SK-N-SH (cell line): ENCODE measurements around the gene ZBTB16. TPM values are rescaled to one million over a fixed set of nuclear protein-coding genes. Genes with fewer than 3 reads are reported as not detected.

Experiments
- CTCF ChIA-PET: fragments of 300-600, 350-600 bp; formaldehyde crosslinking; extraction: SDS; loops from one replicate; lab custom pipeline; 2021; lab: Yijun Ruan, JAX
- POLR2A ChIA-PET: fragments of 350-600 bp; sonication (Branson Sonifier 250); formaldehyde crosslinking; extraction: SDS; loops from one replicate; lab custom pipeline; 2020; ENCODE audit warnings: antibody characterized with exemption, inconsistent platforms; lab: Yijun Ruan, JAX
- DNase-seq: peaks from one replicate; pipeline ENCODE4 v3.0.0; 2012
- H2AFZ ChIP-seq: fragments of 200-600 bp; sonication (generic); 2 replicates; pipeline ENCODE4 v1.8.1; 2016; ENCODE audit warnings: antibody characterized with exemption, mild to moderate bottlenecking, low read depth
- H3F3A ChIP-seq: fragments of 200-600 bp; sonication (generic); replicated peaks from 2 replicates; pipeline ENCODE3; 2016; ENCODE audit warnings: antibody characterized with exemption, mild to moderate bottlenecking; ENCODE audit not compliant: insufficient read depth
- H3K27ac ChIP-seq, 2 experiments: fragments of 200-500 bp in 1 of 2; fragments of 200-600 bp in 1 of 2; sonication (Bioruptor generic) in 1 of 2; sonication (generic), shearing (Covaris generic) in 1 of 2; 2 replicates each; pipeline versions ENCODE4 v1.5.1 to v1.6.1; 2014 to 2016; ENCODE audit warnings: low read depth in 2 of 2, inconsistent platforms in 1 of 2, low read length in 1 of 2, mild to moderate bottlenecking in 1 of 2, mixed read lengths in 1 of 2
- H3K27me3 ChIP-seq: fragments of 200-600 bp; sonication (generic), shearing (Covaris generic); 2 replicates; pipeline ENCODE4 v1.6.1; 2016; ENCODE audit warnings: mixed run types; ENCODE audit not compliant: insufficient read depth
- H3K36me3 ChIP-seq, 2 experiments: fragments of 200-500 bp in 1 of 2; fragments of 200-600 bp in 1 of 2; sonication (Bioruptor generic) in 1 of 2; sonication (generic) in 1 of 2; replicated peaks in 1 of 2; 2 replicates each; pipeline versions ENCODE3 to v1.5.1; 2014 to 2016; ENCODE audit warnings: low read length in 1 of 2, mild to moderate bottlenecking in 1 of 2; ENCODE audit not compliant: insufficient read depth in 2 of 2, control insufficient read depth in 1 of 2
- H3K4me1 ChIP-seq, 2 experiments: fragments of 200-500 bp in 1 of 2; fragments of 200-600 bp in 1 of 2; sonication (Bioruptor generic) in 1 of 2; sonication (generic), shearing (Covaris generic) in 1 of 2; 2 replicates each; pipeline versions ENCODE4 v1.5.1 to v1.6.1; 2014 to 2016; ENCODE audit warnings: low read depth in 1 of 2, low read length in 1 of 2, mixed run types in 1 of 2; ENCODE audit not compliant: insufficient read depth in 2 of 2, control insufficient read depth in 1 of 2
- H3K4me2 ChIP-seq: fragments of 200-600 bp; sonication (generic), shearing (Covaris generic); 2 replicates; pipeline ENCODE4 v1.6.1; 2017; ENCODE audit warnings: mixed run types
- H3K4me3 ChIP-seq, 2 experiments: fragments of 200-500 bp in 1 of 2; fragments of 200-600 bp in 1 of 2; sonication (Bioruptor generic) in 1 of 2; sonication (generic), shearing (Covaris generic) in 1 of 2; 2 replicates each; pipeline versions ENCODE4 v1.5.1 to v1.8.1; 2014 to 2016; ENCODE audit warnings: low read depth in 2 of 2, inconsistent platforms in 1 of 2, low read length in 1 of 2, mild to moderate bottlenecking in 1 of 2, mixed read lengths in 1 of 2, moderate library complexity in 1 of 2
- H3K79me2 ChIP-seq: fragments of 200-600 bp; sonication (generic); 2 replicates; pipeline ENCODE4 v1.8.1; 2017; ENCODE audit warnings: mild to moderate bottlenecking; ENCODE audit not compliant: insufficient read depth
- H3K9ac ChIP-seq: fragments of 200-600 bp; sonication (generic); 2 replicates; pipeline ENCODE4 v1.6.1; 2017; ENCODE audit warnings: mixed run types
- H3K9me2 ChIP-seq: fragments of 200-600 bp; sonication (generic); 2 replicates; pipeline ENCODE4 v1.6.1; 2017; ENCODE audit warnings: mixed run types
- H3K9me3 ChIP-seq: fragments of 200-600 bp; sonication (generic); 2 replicates; pipeline ENCODE4 v1.6.1; 2017; ENCODE audit warnings: mixed run types, mild to moderate bottlenecking, moderate library complexity
- H4K20me1 ChIP-seq: fragments of 200-600 bp; sonication (generic); 2 replicates; pipeline ENCODE4 v1.6.1; 2017; ENCODE audit warnings: mild to moderate bottlenecking, mixed run types; ENCODE audit not compliant: insufficient read depth
- IRF3 ChIP-seq: fragments of 150-350 bp; IDR thresholded peaks from 2 replicates; pipeline ENCODE4 v1.6.1; 2016; ENCODE audit warnings: mild to moderate bottlenecking, low read depth, low read length
- MXI1 ChIP-seq: IDR thresholded peaks from 2 replicates; pipeline ENCODE4 v1.6.1; 2012; ENCODE audit warnings: mild to moderate bottlenecking, low read depth, low read length, improper control_type of control experiment
- REST ChIP-seq: IDR thresholded peaks from 2 replicates; pipeline ENCODE4 v1.6.1; 2012; ENCODE audit warnings: mild to moderate bottlenecking, low read depth, low read length, moderate library complexity
- RFX5 ChIP-seq: IDR thresholded peaks from 2 replicates; pipeline ENCODE4 v1.6.1; 2012; ENCODE audit warnings: mild to moderate bottlenecking, improper control_type of control experiment, low read length
- WGBS: methylation state at CpG from one replicate; pipeline ENCODE4 v1.1.6; 2017; ENCODE audit warnings: low lambda C conversion rate; 5-methylcytosine and 5-hydroxymethylcytosine counted together
- polyA plus RNA-seq, 3 experiments: library from polyadenylated mRNA; depleted of rRNA; stranded (reverse); fragments of >200 nt; gene quantifications; 2 replicates each; pipeline ENCODE4 v1.2.3, GENCODE V29; 2012

Gene ZBTB16
- polyA plus RNA-seq, 1 of the 3 experiments (the other 2 are of a cell fraction) = not detected

- peaks cover 36% of the 10 kb centered on the region; the same call in 1 of the 2 replicates for H3K27me3 ChIP-seq
- H4K20me1 ChIP-seq = no peaks in the 10 kb centered on the region
- DNase-seq = no peak
- H3K9me2 ChIP-seq = no peaks in the 10 kb centered on the region
- H3K9ac ChIP-seq = no peak overlapping the region
- no peaks in the 10 kb centered on the region for H3K4me1 ChIP-seq
- H3K4me2 ChIP-seq = no peak overlapping the region
- ChIA-PET CTCF (interaction anchor here (0.9 to 2.7 kb wide), 2 partner anchors 98 to 153 kb away, joined by 3 to 10 read pairs; no protein-coding TSS in a partner anchor), POLR2A (interaction anchor here (0.6 to 0.8 kb wide), 2 partner anchors 90 to 543 kb away, joined by 3 read pairs; no protein-coding TSS in a partner anchor)
- TF ChIP-seq REST = no peak
- no peaks in the 10 kb centered on the region for H3K36me3 ChIP-seq
- H2AFZ ChIP-seq = no peak overlapping the region
- no peaks in the 10 kb centered on the region for H3K9me3 ChIP-seq
- 51% methylated on average over 6 of the region's 10 CpGs for WGBS
- no peaks in the 10 kb centered on the region for H3K79me2 ChIP-seq
- H3K4me3 ChIP-seq = no peak overlapping the region
- H3F3A ChIP-seq = no peaks in the 10 kb centered on the region
- no peak overlapping the region for H3K27ac ChIP-seq
These were observed 49.1 kb downstream of the ZBTB16 start for GRCh38 chr11:114108501-114109205.

GRCh38 chr11:114109206-114110090 lies 49.9 kb downstream of the ZBTB16 start:
- no peak overlapping the region for H3K4me3 ChIP-seq
- CTCF ChIA-PET = interaction anchor here (0.9 to 2.7 kb wide), 2 partner anchors 99 to 152 kb away, joined by 3 to 10 read pairs; no protein-coding TSS in a partner anchor
- no peak overlapping the region for H3K27ac ChIP-seq
- no peaks in the 10 kb centered on the region for H3F3A ChIP-seq
- no peaks in the 10 kb centered on the region for H3K4me1 ChIP-seq
- no peaks in the 10 kb centered on the region for H3K36me3 ChIP-seq
- peaks cover 36% of the 10 kb centered on the region; the same call in 1 of the 2 replicates for H3K27me3 ChIP-seq
- TF ChIP-seq MXI1 (no peak), RFX5 (no peak), IRF3 (no peak)
- TF ChIP-seq, all 33 proteins: peak for 0
- POLR2A ChIA-PET = interaction anchor here (0.8 kb wide), 1 partner anchor 544 kb away, joined by 3 read pairs; no protein-coding TSS in a partner anchor
- no peak for DNase-seq
- no peaks in the 10 kb centered on the region for H3K9me2 ChIP-seq
- no peaks in the 10 kb centered on the region for H3K9me3 ChIP-seq
- no peak overlapping the region for H3K9ac ChIP-seq
- no peak overlapping the region for H2AFZ ChIP-seq
- H4K20me1 ChIP-seq = no peaks in the 10 kb centered on the region
- no peak overlapping the region for H3K4me2 ChIP-seq
- 41% methylated on average over 9 of the region's 9 CpGs for WGBS
- no peaks in the 10 kb centered on the region for H3K79me2 ChIP-seq
